K562 (cell line): Measurements from ENCODE around the gene GCNT2. TPM values are rescaled to one million over a fixed set of nuclear protein-coding genes. Genes with fewer than 3 reads are reported as not detected.

Experiments used
- ARID1B ChIP-seq: fragments of 450-650 bp; IDR thresholded peaks from 2 replicates; pipeline ENCODE4 v1.6.1; 2016; ENCODE audit warnings: antibody characterized with exemption, mild to moderate bottlenecking, inconsistent platforms
- BHLHE40 ChIP-seq: IDR thresholded peaks from 2 replicates; pipeline ENCODE4 v1.6.1; 2011; ENCODE audit warnings: low read length, improper control_type of control experiment
- CCAR2 ChIP-seq: fragments of 200-400 bp; formaldehyde crosslinking; IDR thresholded peaks from 2 replicates; pipeline ENCODE4 v1.6.1; 2017; ENCODE audit warnings: mild to moderate bottlenecking, low read depth, low read length
- CEBPB ChIP-seq: fragments of 450-650 bp; IDR thresholded peaks from 2 replicates; pipeline ENCODE4 v1.6.1; 2016; ENCODE audit warnings: missing genetic modification characterization, missing compliant biosample characterization
- ELF1 ChIP-seq: fragments of 200-800 bp; sonication (Bioruptor generic); IDR thresholded peaks from 2 replicates; pipeline ENCODE4 v1.6.1; 2016; ENCODE audit warnings: missing genetic modification characterization, missing compliant biosample characterization
- KDM4B ChIP-seq, 2 experiments: fragments of 450-650 bp in 1 of 2; sonication (generic) in 1 of 2; IDR thresholded peaks; 2 replicates each; pipeline ENCODE4 v1.6.1; 2016 to 2017; ENCODE audit warnings: borderline replicate concordance in 2 of 2, antibody characterized with exemption in 1 of 2, low read depth in 1 of 2, mild to moderate bottlenecking in 1 of 2
- KLF6 ChIP-seq: fragments of 250-450 bp; sonication (Bioruptor Pico); IDR thresholded peaks from 2 replicates; pipeline ENCODE4 v1.4.0; 2020; ENCODE audit warnings: mild to moderate bottlenecking, moderate library complexity, borderline replicate concordance
- LARP7 ChIP-seq: fragments of 450-650 bp; IDR thresholded peaks from 2 replicates; pipeline ENCODE4 v1.6.1; 2016
- PHF20 ChIP-seq: fragments of 450-650 bp; IDR thresholded peaks from 2 replicates; pipeline ENCODE4 v1.6.1; 2018; ENCODE audit not compliant: partially characterized antibody
- POLR2H ChIP-seq: IDR thresholded peaks from 2 replicates; pipeline ENCODE4 v1.6.1; 2016; ENCODE audit warnings: missing genetic modification characterization, low read depth, mild to moderate bottlenecking, control low read depth, missing compliant biosample characterization, moderate library complexity
- PRDM10 ChIP-seq: fragments of 450-650 bp; IDR thresholded peaks from 2 replicates; pipeline ENCODE4 v1.6.1; 2018; ENCODE audit not compliant: partially characterized antibody
- RBFOX2 ChIP-seq: fragments of 200-400 bp; formaldehyde crosslinking; IDR thresholded peaks from 2 replicates; pipeline ENCODE4 v1.6.1; 2017; ENCODE audit warnings: low read depth, mild to moderate bottlenecking, low read length, moderate library complexity
- SRSF9 ChIP-seq: fragments of 200-400 bp; formaldehyde crosslinking; IDR thresholded peaks from 2 replicates; pipeline ENCODE4 v1.6.1; 2017; ENCODE audit warnings: low read depth, low read length, borderline replicate concordance
- TCF3 ChIP-seq: sonication (generic); formaldehyde crosslinking; IDR thresholded peaks from 2 replicates; pipeline ENCODE4 v1.4.0; 2020; ENCODE audit warnings: mild to moderate bottlenecking, missing genetic modification reagents
- YBX1 ChIP-seq: fragments of 450-650 bp; IDR thresholded peaks from 2 replicates; pipeline ENCODE4 v1.7.1; 2016; ENCODE audit warnings: mild to moderate bottlenecking
- ZNF124 ChIP-seq: sonication (generic); formaldehyde crosslinking; IDR thresholded peaks from 2 replicates; pipeline ENCODE4 v1.8.1; 2022; ENCODE audit warnings: missing genetic modification reagents
- ZNF444 ChIP-seq: fragments of 250-450 bp; sonication (Bioruptor Pico); IDR thresholded peaks from 2 replicates; pipeline ENCODE4 v1.4.0; 2020; ENCODE audit warnings: mild to moderate bottlenecking, moderate library complexity
- ZNF592 ChIP-seq: fragments of 450-650 bp; IDR thresholded peaks from 2 replicates; pipeline ENCODE4 v1.6.1; 2017; ENCODE audit warnings: antibody characterized with exemption, mild to moderate bottlenecking
- ZNF696 ChIP-seq: fragments of 250-450 bp; sonication (Bioruptor Pico); conservative IDR thresholded peaks from 2 replicates; pipeline ENCODE4 v1.4.0; 2020; ENCODE audit warnings: mild to moderate bottlenecking, moderate library complexity
- polyA plus RNA-seq, 8 experiments: library from polyadenylated mRNA; depleted of rRNA in 4 of 8; stranded (reverse) in 5 of 8; unstranded in 3 of 8; fragments of >200 nt; fragmentation: Nextera tagmentation in 2 of 8; fragmentation: Illumina TruSeq in 1 of 8; extraction: Ambion mirVana in 2 of 8; extraction: Trizol in 1 of 8; gene quantifications; 2 replicates each; pipeline versions ENCODE4 v1.2.1 to v1.2.3, GENCODE V29; 2011 to 2014; ENCODE audit warnings: inconsistent platforms in 1 of 8, missing spikeins in 1 of 8
- total RNA-seq, 7 experiments: library from RNA; depleted of rRNA in 6 of 7; stranded (reverse); fragments of >200 nt in 6 of 7; fragmentation: Illumina TruSeq in 2 of 7; extraction: Trizol in 2 of 7; gene quantifications; 2 replicates each; pipeline versions ENCODE4 v1.2.1 to v1.2.3, GENCODE V29; 2011 to 2021; ENCODE audit warnings: low replicate concordance in 1 of 7

The GCNT2 gene
- total and polyA plus RNA-seq, 9 of the 15 experiments (the other 6 are each of a cell fraction or from before 2014, with no cell fraction given) = 0.78 to 2.6 (median 1.6) TPM

GRCh38 chr6:10518557-10519407, 2.4 kb upstream of the GCNT2 start (continued):
- TF ChIP-seq KDM4B (IDR thresholded peaks at IDR 0.05; ENCODE audit: borderline replicate concordance in 2 of 2, low read depth in 1 of 2) (no peak), PHF20 (no peak), RBFOX2 (no peak), KLF6 (CRISPR knock-in tag) (no peak), ZNF696 (no peak), CEBPB (no peak), CCAR2 (no peak), ZNF592 (peak; percentile 90), BHLHE40 (peak; percentile 53; the same call in 1 of the 2 replicates), ZNF124 (no peak), PRDM10 (peak; percentile 43), POLR2H (tag) (peak; percentile 55; the same call in 1 of the 2 replicates), ELF1 (tag) (0 out of 2 replicates have a peak, but pooled peaks have one; percentile 59), YBX1 (no peak), LARP7 (no peak), SRSF9 (no peak), TCF3 (CRISPR knock-in tag) (peak; percentile 78), ZNF444 (CRISPR knock-in tag) (no peak), ARID1B (peak; percentile 96)
